ENCODE results near the gene FCN2. TPM values are rescaled to one million over a fixed set of nuclear protein-coding genes. Genes with fewer than 3 reads are reported as not detected.

The FCN2 gene
- polyA plus RNA-seq, 10 donors = 0.17 to 0.22 (median 0.20) TPM; not detected in 5

- DNase-seq = no peak
Observed at GRCh38 chr9:134868751-134869553, 11.7 kb upstream of the FCN2 start.

GRCh38 chr9:134869554-134870300 lies 10.9 kb upstream of the FCN2 start:
- no peak for DNase-seq

- no peak for DNase-seq
Observed at GRCh38 chr9:134870301-134870694, 10.3 kb upstream of the FCN2 start.

GRCh38 chr9:134870746-134871662 lies 9.6 kb upstream of the FCN2 start:
- no peak for DNase-seq

- DNase-seq = no peak
Observed at GRCh38 chr9:134871697-134872340, 8.8 kb upstream of the FCN2 start.

- DNase-seq = no peak
Observed at GRCh38 chr9:134872482-134873231, 8.0 kb upstream of the FCN2 start.

GRCh38 chr9:134875371-134875770 lies 5.2 kb upstream of the FCN2 start:
- no peak for DNase-seq

GRCh38 chr9:134877541-134877940 lies 3.1 kb upstream of the FCN2 start:
- DNase-seq = no peak

- DNase-seq = no peak
Observed at GRCh38 chr9:134879664-134880483, 736 bp upstream of the FCN2 start.

- DNase-seq = no peak
Observed at GRCh38 chr9:134881313-134881670, 682 bp downstream of the FCN2 start.

GRCh38 chr9:134882204-134882785 lies 1.7 kb downstream of the FCN2 start:
- DNase-seq = no peak

GRCh38 chr9:134883040-134883782 lies 2.6 kb downstream of the FCN2 start:
- no peak for DNase-seq

- no peak for DNase-seq
Observed at GRCh38 chr9:134884492-134884891, 3.9 kb downstream of the FCN2 start.

- DNase-seq = no peak
Observed at GRCh38 chr9:134885001-134885678, 4.5 kb downstream of the FCN2 start.

GRCh38 chr9:134885679-134886412 lies 5.2 kb downstream of the FCN2 start:
- DNase-seq = no peak

GRCh38 chr9:134886413-134886913 lies 5.9 kb downstream of the FCN2 start:
- no peak for DNase-seq

- no peak for DNase-seq
Observed at GRCh38 chr9:134887219-134887618, 6.6 kb downstream of the FCN2 start.

All from muscle of back (tissue), 11 donors.